Stomach (tissue), 9 donors: ENCODE results near the gene CDC16. TPM values are rescaled to one million over a fixed set of nuclear protein-coding genes. Genes with fewer than 3 reads are reported as not detected.

Experiments
- DNase-seq, 2 donors: peaks; one replicate each; pipeline versions ENCODE4 v3.0.0 to v3.0.0-alpha.2; 2013 to 2019
- H3K27ac ChIP-seq, 5 donors: fragments of 200-600 bp in 4 of 5; sonication (generic) in 4 of 5; one replicate each; pipeline ENCODE4 v1.5.1; 2013 to 2019; ENCODE audit warnings: mild to moderate bottlenecking in 1 of 5, moderate library complexity in 1 of 5
- H3K27me3 ChIP-seq, 3 donors: fragments of 200-600 bp; sonication (generic); one replicate each; pipeline ENCODE4 v1.5.1; 2017 to 2019; ENCODE audit warnings: mixed run types in 1 of 3
- H3K36me3 ChIP-seq, 4 donors: fragments of 200-600 bp; sonication (generic); 1 replicate in 3 of 4; 2 replicates in 1 of 4; pipeline ENCODE4 v1.5.1; 2016 to 2019
- H3K4me1 ChIP-seq, 4 donors: fragments of 200-600 bp; sonication (generic); one replicate each; pipeline ENCODE4 v1.5.1; 2016 to 2019
- H3K4me3 ChIP-seq, 4 donors: fragments of 200-600 bp; sonication (generic) in 3 of 4; one replicate each; pipeline ENCODE4 v1.5.1; 2016 to 2019; ENCODE audit warnings: mild to moderate bottlenecking in 1 of 4
- H3K9me3 ChIP-seq, 4 donors: fragments of 200-600 bp; sonication (generic); one replicate each; pipeline ENCODE4 v1.5.1; 2016 to 2019
- CTCF ChIP-seq, 7 experiments: fragments of 450-650 bp in 4 of 7; fragments of 200-600 bp in 3 of 7; sonication (generic) in 3 of 7; IDR thresholded peaks; one replicate each; pipeline ENCODE4 v1.5.1; 2016 to 2019; ENCODE audit warnings: antibody characterized with exemption in 7 of 7, control low read depth in 2 of 7, mild to moderate bottlenecking in 1 of 7
- EP300 ChIP-seq: sonication (generic); formaldehyde crosslinking; IDR thresholded peaks from one replicate; pipeline ENCODE4 v1.6.1; 2017; ENCODE audit warnings: antibody characterized with exemption
- POLR2A ChIP-seq, 4 donors: fragments of 450-650 bp; IDR thresholded peaks; one replicate each; pipeline ENCODE4 v1.6.1; 2016; ENCODE audit warnings: antibody characterized with exemption in 4 of 4, control low read depth in 2 of 4, mild to moderate bottlenecking in 1 of 4, moderate library complexity in 1 of 4
- POLR2AphosphoS5 ChIP-seq, 3 donors: sonication (generic); formaldehyde crosslinking; IDR thresholded peaks; one replicate each; pipeline ENCODE4 v1.6.1; 2016; ENCODE audit warnings: antibody characterized with exemption in 3 of 3
- WGBS, 5 donors: extraction: QIAGEN DNeasy Blood & Tissue Kit in 3 of 5; methylation state at CpG; one replicate each; pipeline versions ENCODE4 v1.1.5 to v1.1.7; 2013 to 2018; 5-methylcytosine and 5-hydroxymethylcytosine counted together
- intact Hi-C: fragments of 100-400 bp; cut with DNase I; formaldehyde crosslinking; loops from one replicate; pipeline ENCODE4 v1.15.1; 2023; ENCODE audit warnings: low total_unique reads
- polyA plus RNA-seq, 3 donors: library from polyadenylated mRNA; stranded (reverse); fragments of 200-250 nt; gene quantifications; one replicate each; pipeline ENCODE4 v1.2.3, GENCODE V29; 2013
- total RNA-seq, 5 donors: library from RNA; depleted of rRNA; stranded (reverse); fragments of >200 nt; gene quantifications; one replicate each; pipeline versions ENCODE4 v1.1.0 to v1.2.3, GENCODE V29; 2014 to 2016
- donor health status: healthy with polysubstance abuse.
- donor health status: Bipolar disorder and iron deficiency.
- donor health status: healthy.

CDC16 gene
- total and polyA plus RNA-seq, 8 donors = 49.3 to 98.5 (median 67.0) TPM

- no peak overlapping the region for H3K4me3 ChIP-seq
- 75 to 84% (median 82%) methylated on average over 2 of the region's 2 CpGs for WGBS, 5 donors
- H3K4me1 ChIP-seq = peaks cover 0 to 20% (median 6%) of the 10 kb centered on the region in 4 donors
- intact Hi-C loops = loop anchor here (5.0 kb wide), 1 partner anchor 275 kb away; no protein-coding TSS in a partner anchor
- no peak for DNase-seq
- no peaks in the 10 kb centered on the region for H3K36me3 ChIP-seq
- peaks cover 0 to 39% (median 29%) of the 10 kb centered on the region in 3 donors for H3K27me3 ChIP-seq
- H3K9me3 ChIP-seq = no peaks in the 10 kb centered on the region
- H3K27ac ChIP-seq = no peak overlapping the region
- TF ChIP-seq CTCF (IDR thresholded peaks at IDR 0.05) (no peak), POLR2AphosphoS5 (IDR thresholded peaks at IDR 0.05) (no peak), POLR2A (IDR thresholded peaks at IDR 0.05) (no peak), EP300 (no peak)
These were observed 7.2 kb upstream of the CDC16 start for GRCh38 chr13:114227528-114227927.

- DNase-seq = no peak
- no peaks in the 10 kb centered on the region for H3K9me3 ChIP-seq
- WGBS, 5 donors = 60 to 76% (median 66%) methylated on average over 9 of the region's 9 CpGs
- H3K36me3 ChIP-seq = no peaks in the 10 kb centered on the region
- H3K27me3 ChIP-seq = peaks cover 0 to 39% (median 29%) of the 10 kb centered on the region in 3 donors
- H3K4me3 ChIP-seq = no peak overlapping the region
- H3K4me1 ChIP-seq = peaks cover 0 to 17% (median 6%) of the 10 kb centered on the region in 4 donors
- no peak overlapping the region for H3K27ac ChIP-seq
- intact Hi-C loops = loop anchor here (5.0 kb wide), 1 partner anchor 276 kb away; no protein-coding TSS in a partner anchor
- TF ChIP-seq EP300 (no peak), POLR2AphosphoS5 (IDR thresholded peaks at IDR 0.05) (no peak), CTCF (IDR thresholded peaks at IDR 0.05) (no peak), POLR2A (IDR thresholded peaks at IDR 0.05) (no peak)
These were observed 6.5 kb upstream of the CDC16 start for GRCh38 chr13:114228176-114228575.

GRCh38 chr13:114229506-114229905 is 5.2 kb upstream of the CDC16 start:
- Histone ChIP-seq H3K36me3 (no peaks in the 10 kb centered on the region), H3K27ac (no peak overlapping the region), H3K9me3 (no peaks in the 10 kb centered on the region), H3K4me1 (peaks cover 0 to 23% (median 11%) of the 10 kb centered on the region in 4 donors), H3K4me3 (no peak overlapping the region), H3K27me3 (peaks cover 0 to 39% (median 29%) of the 10 kb centered on the region in 3 donors)
- 30 to 48% (median 40%) methylated on average over 4 of the region's 4 CpGs for WGBS, 5 donors
- TF ChIP-seq POLR2A (IDR thresholded peaks at IDR 0.05) (no peak), CTCF (IDR thresholded peaks at IDR 0.05) (no peak), POLR2AphosphoS5 (IDR thresholded peaks at IDR 0.05) (no peak), EP300 (no peak)
- DNase-seq = no peak
- intact Hi-C loops = loop anchor here (5.0 kb wide), 1 partner anchor 277 kb away; no protein-coding TSS in a partner anchor

- peak in 1 of 2 donors; percentile 22 for DNase-seq
- H3K27ac ChIP-seq = no peak overlapping the region
- peaks cover 0 to 39% (median 29%) of the 10 kb centered on the region in 3 donors for H3K27me3 ChIP-seq
- H3K4me3 ChIP-seq = no peak overlapping the region
- TF ChIP-seq CTCF (IDR thresholded peaks at IDR 0.05) (no peak), POLR2A (IDR thresholded peaks at IDR 0.05) (no peak), POLR2AphosphoS5 (IDR thresholded peaks at IDR 0.05) (no peak), EP300 (no peak)
- intact Hi-C loops = no loop called here
- peaks cover 0 to 24% (median 14%) of the 10 kb centered on the region in 4 donors for H3K4me1 ChIP-seq
- H3K36me3 ChIP-seq = no peaks in the 10 kb centered on the region
- WGBS, 5 donors = 26 to 42% (median 30%) methylated on average over 7 of the region's 7 CpGs
- no peaks in the 10 kb centered on the region for H3K9me3 ChIP-seq
These were observed 4.6 kb upstream of the CDC16 start for GRCh38 chr13:114230117-114230516.
